Sigmoid colon (tissue), 7 donors: ENCODE measurements around the gene PDE4D. TPM values are rescaled to one million over a fixed set of nuclear protein-coding genes. Genes with fewer than 3 reads are reported as not detected.
A peak's percentile ranks its signal among the peaks of the same experiment; 100 is the strongest.

Experiments used
- DNase-seq: peaks from one replicate; pipeline ENCODE4 v3.0.0-alpha.2; 2019
- H3K27ac ChIP-seq, 4 donors: fragments of 200-600 bp; sonication (generic); one replicate each; pipeline ENCODE4 v1.5.1; 2016 to 2019; ENCODE audit warnings: mild to moderate bottlenecking in 1 of 4
- H3K27me3 ChIP-seq, 3 donors: fragments of 200-600 bp; sonication (generic); one replicate each; pipeline ENCODE4 v1.5.1; 2019; ENCODE audit warnings: mild to moderate bottlenecking in 1 of 3
- H3K36me3 ChIP-seq, 4 donors: fragments of 200-600 bp; sonication (generic); one replicate each; pipeline ENCODE4 v1.5.1; 2016 to 2019
- H3K4me1 ChIP-seq, 4 donors: fragments of 200-600 bp; sonication (generic); one replicate each; pipeline ENCODE4 v1.5.1; 2017 to 2019
- H3K4me3 ChIP-seq, 4 donors: fragments of 200-600 bp; sonication (generic); one replicate each; pipeline ENCODE4 v1.5.1; 2017 to 2019; ENCODE audit warnings: mild to moderate bottlenecking in 2 of 4, moderate library complexity in 1 of 4
- H3K9me3 ChIP-seq, 4 donors: fragments of 200-600 bp in 3 of 4; sonication (generic) in 3 of 4; one replicate each; pipeline versions ENCODE4 v1.5.1 to v1.6.1; 2013 to 2019
- EP300 ChIP-seq, 4 donors: sonication (generic); formaldehyde crosslinking; IDR thresholded peaks; one replicate each; pipeline ENCODE4 v1.6.1; 2017; ENCODE audit warnings: antibody characterized with exemption in 4 of 4
- POLR2A ChIP-seq, 2 donors: fragments of 450-650 bp; IDR thresholded peaks; one replicate each; pipeline ENCODE4 v1.6.1; 2016; ENCODE audit warnings: antibody characterized with exemption in 2 of 2, mild to moderate bottlenecking in 2 of 2, moderate library complexity in 2 of 2
- POLR2AphosphoS5 ChIP-seq, 4 donors: sonication (generic); formaldehyde crosslinking; IDR thresholded peaks; one replicate each; pipeline ENCODE4 v1.6.1; 2017; ENCODE audit warnings: antibody characterized with exemption in 4 of 4
- WGBS, 2 donors: extraction: QIAGEN DNeasy Blood & Tissue Kit; methylation state at CpG; one replicate each; pipeline ENCODE4 v1.1.7; 2013; 5-methylcytosine and 5-hydroxymethylcytosine counted together
- intact Hi-C: fragments of 100-400 bp; cut with DNase I; formaldehyde crosslinking; loops from one replicate; pipeline ENCODE4 v1.15.1; 2023
- polyA plus RNA-seq, 3 donors: library from polyadenylated mRNA; stranded (reverse); fragments of 200-250 nt; gene quantifications; one replicate each; pipeline ENCODE4 v1.2.3, GENCODE V29; 2013
- total RNA-seq, 4 donors: library from RNA; depleted of rRNA; stranded (reverse); fragments of >200 nt; gene quantifications; one replicate each; pipeline ENCODE4 v1.1.0, GENCODE V29; 2016
- TF ChIP-seq, protein P1 (sequence below), 4 experiments: fragments of 450-650 bp in 3 of 4; fragments of 200-600 bp in 1 of 4; IDR thresholded peaks; one replicate each; pipeline ENCODE4 v1.5.1; 2016 to 2019; ENCODE audit warnings: antibody characterized with exemption in 4 of 4, mild to moderate bottlenecking in 3 of 4, moderate library complexity in 2 of 4
- donor health status: healthy with polysubstance abuse.
- donor health status: Bipolar disorder and iron deficiency.
- donor health status: healthy.

Gene PDE4D
- total and polyA plus RNA-seq, 7 donors = 6.0 to 289 (median 169) TPM

DNA sequence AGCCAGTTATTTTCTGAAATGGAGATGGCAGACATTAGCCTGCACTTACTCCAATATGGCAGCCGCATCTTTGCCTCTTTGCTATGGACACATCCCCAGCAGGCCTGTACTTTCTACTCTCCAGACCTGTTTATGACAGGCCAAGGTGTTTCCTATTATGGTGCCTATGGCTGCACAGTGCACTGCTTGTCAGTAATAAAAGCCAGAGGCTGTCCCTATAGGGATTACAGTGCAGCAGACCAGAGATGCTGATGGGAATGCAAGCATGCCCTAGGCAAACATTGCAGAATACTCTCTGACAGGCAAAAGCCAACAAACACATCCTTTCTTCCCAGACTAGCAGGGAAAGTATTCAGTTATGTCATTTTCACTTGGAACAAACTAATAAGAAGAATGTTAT is 867.8 kb downstream of the PDE4D start:
- Histone ChIP-seq H3K4me3 (no peak overlapping the region), H3K36me3 (no peaks in the 10 kb centered on the region), H3K27ac (peak overlapping the region in 3 of 4 donors; percentile 59 to 77 (median 75)), H3K27me3 (no peaks in the 10 kb centered on the region), H3K4me1 (peaks cover 0 to 50% (median 40%) of the 10 kb centered on the region in 4 donors), H3K9me3 (no peaks in the 10 kb centered on the region)
- WGBS, 2 donors = 96 to 99% methylated on average over 1 of the region's 1 CpG
- DNase-seq = no peak
- intact Hi-C loops = loop anchor here (5.0 kb wide), 1 partner anchor 752 kb away; no protein-coding TSS in a partner anchor
- TF ChIP-seq POLR2AphosphoS5 (IDR thresholded peaks at IDR 0.05) (peak; percentile 66 to 94 (median 88)), EP300 (IDR thresholded peaks at IDR 0.05) (peak in 3 of 4 donors; percentile 45 to 87 (median 79)), POLR2A (IDR thresholded peaks at IDR 0.05) (no peak)
- TF ChIP-seq, protein P1, sequence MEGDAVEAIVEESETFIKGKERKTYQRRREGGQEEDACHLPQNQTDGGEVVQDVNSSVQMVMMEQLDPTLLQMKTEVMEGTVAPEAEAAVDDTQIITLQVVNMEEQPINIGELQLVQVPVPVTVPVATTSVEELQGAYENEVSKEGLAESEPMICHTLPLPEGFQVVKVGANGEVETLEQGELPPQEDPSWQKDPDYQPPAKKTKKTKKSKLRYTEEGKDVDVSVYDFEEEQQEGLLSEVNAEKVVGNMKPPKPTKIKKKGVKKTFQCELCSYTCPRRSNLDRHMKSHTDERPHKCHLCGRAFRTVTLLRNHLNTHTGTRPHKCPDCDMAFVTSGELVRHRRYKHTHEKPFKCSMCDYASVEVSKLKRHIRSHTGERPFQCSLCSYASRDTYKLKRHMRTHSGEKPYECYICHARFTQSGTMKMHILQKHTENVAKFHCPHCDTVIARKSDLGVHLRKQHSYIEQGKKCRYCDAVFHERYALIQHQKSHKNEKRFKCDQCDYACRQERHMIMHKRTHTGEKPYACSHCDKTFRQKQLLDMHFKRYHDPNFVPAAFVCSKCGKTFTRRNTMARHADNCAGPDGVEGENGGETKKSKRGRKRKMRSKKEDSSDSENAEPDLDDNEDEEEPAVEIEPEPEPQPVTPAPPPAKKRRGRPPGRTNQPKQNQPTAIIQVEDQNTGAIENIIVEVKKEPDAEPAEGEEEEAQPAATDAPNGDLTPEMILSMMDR (IDR thresholded peaks at IDR 0.05) = no peak

DNA sequence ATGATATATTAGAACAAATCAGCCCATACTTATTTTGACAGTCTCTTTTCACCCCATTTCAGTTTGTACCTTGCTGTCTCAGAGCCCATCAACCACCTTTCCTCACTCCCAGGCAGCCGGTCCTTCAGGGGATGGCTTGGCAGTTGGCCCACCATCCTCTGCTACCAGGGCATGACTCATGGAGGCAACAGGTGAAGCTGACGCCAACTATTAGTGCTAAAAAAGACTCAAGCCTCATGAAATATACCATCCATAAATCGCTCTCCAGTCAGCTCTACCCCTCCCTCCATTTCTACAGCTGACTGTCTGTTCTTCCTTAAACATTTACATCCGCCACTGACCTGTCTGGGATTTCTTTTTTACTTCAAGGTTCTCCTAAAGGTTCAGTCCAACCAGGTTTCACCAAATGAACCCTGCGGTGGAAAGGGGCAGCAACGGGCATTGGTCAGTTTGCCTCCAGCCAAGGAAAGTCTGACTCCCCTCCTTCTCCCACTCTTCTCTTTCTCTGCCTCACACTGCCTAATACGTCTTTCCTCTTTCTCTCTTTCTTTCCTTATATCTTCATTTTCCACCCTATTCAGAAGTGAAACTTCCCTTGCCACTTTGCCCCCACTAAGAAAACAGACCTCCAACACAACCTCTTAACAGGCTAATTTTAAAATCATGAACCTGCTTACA is 871.5 kb downstream of the PDE4D start:
- Histone ChIP-seq H3K4me3 (no peak overlapping the region), H3K4me1 (peaks cover 0 to 75% (median 59%) of the 10 kb centered on the region in 4 donors), H3K27me3 (no peaks in the 10 kb centered on the region), H3K36me3 (no peaks in the 10 kb centered on the region), H3K9me3 (no peaks in the 10 kb centered on the region), H3K27ac (peak overlapping the region in 3 of 4 donors; percentile 62 to 77 (median 75))
- TF ChIP-seq POLR2A (IDR thresholded peaks at IDR 0.05) = no peak
- TF ChIP-seq, protein P1 (IDR thresholded peaks at IDR 0.05) = no peak
- TF ChIP-seq POLR2AphosphoS5 (IDR thresholded peaks at IDR 0.05) = peak in 2 of 4 donors; percentile 6 to 38
- no peak for TF ChIP-seq EP300 (IDR thresholded peaks at IDR 0.05)
- DNase-seq = peak; percentile 81
- 68 to 80% methylated on average over 7 of the region's 7 CpGs for WGBS, 2 donors
- intact Hi-C loops = no loop called here

DNA sequence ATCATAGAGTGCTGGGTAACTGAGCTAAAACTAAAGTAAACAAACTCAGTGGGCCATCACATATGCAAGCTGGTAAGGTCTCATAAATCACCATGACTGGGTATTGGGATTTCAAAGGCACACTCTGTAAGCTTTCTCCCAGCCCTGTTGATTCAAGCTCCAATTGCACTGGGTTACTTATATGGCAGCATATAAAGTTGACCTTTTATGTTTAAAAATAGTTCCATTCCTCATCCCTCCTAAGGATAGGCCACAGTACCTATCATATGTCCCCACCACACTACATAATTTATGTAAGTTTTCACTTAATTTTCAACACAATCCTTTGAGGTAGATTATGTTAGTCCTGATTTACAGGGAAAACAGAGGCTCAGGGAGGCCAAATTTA is 872.2 kb downstream of the PDE4D start:
- H3K27ac ChIP-seq = peak overlapping the region in 3 of 4 donors; percentile 62 to 77 (median 75)
- no peaks in the 10 kb centered on the region for H3K36me3 ChIP-seq
- peak in 1 of 4 donors; percentile 8 for TF ChIP-seq POLR2AphosphoS5 (IDR thresholded peaks at IDR 0.05)
- no peak for TF ChIP-seq EP300 (IDR thresholded peaks at IDR 0.05)
- no peak overlapping the region for H3K4me3 ChIP-seq
- intact Hi-C loops = no loop called here
- H3K9me3 ChIP-seq = no peaks in the 10 kb centered on the region
- H3K4me1 ChIP-seq = peaks cover 0 to 71% (median 54%) of the 10 kb centered on the region in 4 donors
- H3K27me3 ChIP-seq = no peaks in the 10 kb centered on the region
- DNase-seq = no peak

DNA sequence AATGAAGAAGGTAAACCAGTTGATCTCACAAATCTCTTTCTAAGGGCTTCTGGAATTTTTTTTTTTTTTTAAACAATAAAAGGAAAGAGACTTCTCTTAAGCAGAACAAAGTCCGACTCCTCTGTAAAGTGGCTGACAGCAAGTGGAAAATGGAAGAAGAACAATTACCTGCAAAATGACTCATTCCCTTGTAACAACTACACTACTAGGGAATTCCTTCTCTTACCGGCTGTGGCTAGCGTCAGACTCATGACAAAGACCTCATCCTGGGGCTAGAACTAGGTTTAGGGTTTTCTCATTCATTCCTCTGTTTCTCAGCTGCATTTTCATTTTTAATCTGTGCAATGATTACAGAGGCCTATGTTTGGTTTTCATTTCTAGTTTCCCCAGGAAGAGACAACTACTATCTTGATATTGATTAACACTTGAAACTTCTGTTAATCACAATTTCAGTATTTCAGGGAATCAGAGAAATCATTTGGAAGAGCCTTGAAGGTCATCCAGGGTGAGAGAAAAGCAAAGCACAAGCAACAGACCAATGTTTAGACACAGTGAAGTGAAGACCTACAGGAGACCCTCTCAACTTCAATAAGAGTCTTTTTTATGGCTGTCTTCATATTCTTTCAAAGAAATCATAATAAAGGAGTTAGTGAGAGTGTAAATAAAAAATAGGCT is 872.8 kb downstream of the PDE4D start:
- peak overlapping the region in 3 of 4 donors; percentile 62 to 77 (median 75) for H3K27ac ChIP-seq
- DNase-seq = no peak
- peaks cover 0 to 66% (median 49%) of the 10 kb centered on the region in 4 donors for H3K4me1 ChIP-seq
- H3K9me3 ChIP-seq = no peaks in the 10 kb centered on the region
- H3K4me3 ChIP-seq = no peak overlapping the region
- no peaks in the 10 kb centered on the region for H3K36me3 ChIP-seq
- TF ChIP-seq POLR2A (IDR thresholded peaks at IDR 0.05) (no peak), POLR2AphosphoS5 (IDR thresholded peaks at IDR 0.05) (peak in 1 of 4 donors; percentile 68), EP300 (IDR thresholded peaks at IDR 0.05) (peak in 1 of 4 donors; percentile 45)
- WGBS, 2 donors = 17 to 55% methylated on average over 3 of the region's 3 CpGs
- no peaks in the 10 kb centered on the region for H3K27me3 ChIP-seq
- intact Hi-C loops = no loop called here

- H3K27me3 ChIP-seq = no peaks in the 10 kb centered on the region
- H3K27ac ChIP-seq = peak overlapping the region in 2 of 4 donors; percentile 75 to 77
- H3K4me3 ChIP-seq = no peak overlapping the region
- peaks cover 0 to 53% (median 43%) of the 10 kb centered on the region in 4 donors for H3K4me1 ChIP-seq
- no peaks in the 10 kb centered on the region for H3K36me3 ChIP-seq
- H3K9me3 ChIP-seq = no peaks in the 10 kb centered on the region
- TF ChIP-seq EP300 (IDR thresholded peaks at IDR 0.05) = no peak
- no peak for TF ChIP-seq POLR2AphosphoS5 (IDR thresholded peaks at IDR 0.05)
- TF ChIP-seq, protein P1 (IDR thresholded peaks at IDR 0.05) = no peak
- no peak for TF ChIP-seq POLR2A (IDR thresholded peaks at IDR 0.05)
- DNase-seq = no peak
- 85 to 86% methylated on average over 1 of the region's 1 CpG for WGBS, 2 donors
- intact Hi-C loops = no loop called here
These were observed 874.4 kb downstream of the PDE4D start for GRCh38 chr5:59019078-59019477.
